HEK293T (cell line): ENCODE results near the gene TCF12.

ENCODE experiments used
- ARNT ChIP-seq: fragments of 450-650 bp; IDR thresholded peaks from 2 replicates; pipeline ENCODE4 v1.6.1; 2017; ENCODE audit warnings: mild to moderate bottlenecking
- BHLHE40 ChIP-seq: fragments of 450-650 bp; IDR thresholded peaks from 2 replicates; pipeline ENCODE4 v1.6.1; 2016; ENCODE audit warnings: mild to moderate bottlenecking, moderate library complexity, borderline replicate concordance
- CTBP1 ChIP-seq: fragments of 450-650 bp; IDR thresholded peaks from 2 replicates; pipeline ENCODE4 v1.6.1; 2016; ENCODE audit warnings: borderline replicate concordance
- ELF4 ChIP-seq: fragments of 450-650 bp; IDR thresholded peaks from 2 replicates; pipeline ENCODE4 v1.6.1; 2017; ENCODE audit warnings: antibody characterized with exemption
- FOXA1 ChIP-seq: fragments of 450-650 bp; IDR thresholded peaks from 2 replicates; pipeline ENCODE4 v1.6.1; 2016; ENCODE audit warnings: mild to moderate bottlenecking
- FOXK2 ChIP-seq: fragments of 450-650 bp; IDR thresholded peaks from 2 replicates; pipeline ENCODE4 v1.6.1; 2016; ENCODE audit warnings: mild to moderate bottlenecking
- FOXM1 ChIP-seq: fragments of 450-650 bp; IDR thresholded peaks from 2 replicates; pipeline ENCODE4 v1.6.1; 2017; ENCODE audit warnings: mild to moderate bottlenecking, borderline replicate concordance
- L3MBTL2 ChIP-seq: fragments of 450-650 bp; conservative IDR thresholded peaks from 2 replicates; pipeline ENCODE4 v1.6.1; 2016; ENCODE audit warnings: mild to moderate bottlenecking
- LEF1 ChIP-seq: fragments of 450-650 bp; IDR thresholded peaks from 2 replicates; pipeline ENCODE4 v1.6.1; 2017; ENCODE audit warnings: mild to moderate bottlenecking, borderline replicate concordance
- NFRKB ChIP-seq: fragments of 450-650 bp; IDR thresholded peaks from 2 replicates; pipeline ENCODE4 v1.6.1; 2016; ENCODE audit warnings: mild to moderate bottlenecking, moderate library complexity
- SP1 ChIP-seq: fragments of 450-650 bp; IDR thresholded peaks from 2 replicates; pipeline ENCODE4 v1.6.1; 2017
- SUZ12 ChIP-seq: fragments of 450-650 bp; IDR thresholded peaks from 2 replicates; pipeline ENCODE4 v1.6.1; 2016; ENCODE audit warnings: mild to moderate bottlenecking
- TARDBP ChIP-seq: fragments of 450-650 bp; IDR thresholded peaks from 2 replicates; pipeline ENCODE4 v1.6.1; 2016
- TF ChIP-seq, protein P1 (sequence below): fragments of 450-650 bp; IDR thresholded peaks from 2 replicates; pipeline ENCODE4 v1.6.1; 2016

DNA sequence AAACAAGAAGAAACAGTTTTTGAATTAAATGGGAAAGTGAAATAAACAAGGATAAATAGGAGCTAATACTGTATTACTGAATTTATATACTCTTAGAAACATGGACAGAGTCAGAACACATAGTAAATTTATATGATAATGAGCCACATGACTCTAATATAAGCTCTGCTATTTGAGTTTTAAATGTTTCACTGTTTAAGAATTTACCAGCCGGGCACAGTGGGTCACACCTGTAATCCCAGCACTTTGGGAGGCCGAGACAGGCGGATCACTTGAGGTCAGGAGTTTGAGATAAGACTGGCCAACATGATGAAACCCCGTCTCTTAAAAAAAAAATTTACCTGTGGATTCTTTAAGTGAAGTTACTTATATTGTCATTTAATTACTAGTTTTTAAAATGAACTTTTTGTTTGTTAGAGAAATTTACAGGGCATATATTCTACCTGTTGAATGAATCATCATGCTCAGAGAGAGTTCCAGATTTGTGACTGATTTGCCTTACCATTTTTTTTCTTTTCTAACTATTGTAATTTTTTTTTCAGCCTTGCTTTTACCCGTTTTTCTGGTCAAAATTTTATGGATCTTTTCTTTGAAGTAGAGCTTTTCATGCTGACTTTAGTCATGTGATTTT, 125.7 kb downstream of the TCF12 start:
- TF ChIP-seq ELF4, result no peak
- no peak for TF ChIP-seq TARDBP
- TF ChIP-seq ARNT, result no peak
- no peak for TF ChIP-seq CTBP1
- TF ChIP-seq FOXA1, result no peak
- no peak for TF ChIP-seq BHLHE40
- no peak for TF ChIP-seq FOXK2
- TF ChIP-seq SP1, result no peak
- TF ChIP-seq SUZ12, result no peak
- TF ChIP-seq, protein P1, sequence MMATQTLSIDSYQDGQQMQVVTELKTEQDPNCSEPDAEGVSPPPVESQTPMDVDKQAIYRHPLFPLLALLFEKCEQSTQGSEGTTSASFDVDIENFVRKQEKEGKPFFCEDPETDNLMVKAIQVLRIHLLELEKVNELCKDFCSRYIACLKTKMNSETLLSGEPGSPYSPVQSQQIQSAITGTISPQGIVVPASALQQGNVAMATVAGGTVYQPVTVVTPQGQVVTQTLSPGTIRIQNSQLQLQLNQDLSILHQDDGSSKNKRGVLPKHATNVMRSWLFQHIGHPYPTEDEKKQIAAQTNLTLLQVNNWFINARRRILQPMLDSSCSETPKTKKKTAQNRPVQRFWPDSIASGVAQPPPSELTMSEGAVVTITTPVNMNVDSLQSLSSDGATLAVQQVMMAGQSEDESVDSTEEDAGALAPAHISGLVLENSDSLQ, result no peak
- no peak for TF ChIP-seq NFRKB
- TF ChIP-seq FOXM1, result no peak
- TF ChIP-seq LEF1, result no peak
- no peak for TF ChIP-seq L3MBTL2
